GM12878 (cell line): ENCODE measurements around the gene C3AR1. TPM values are rescaled to one million over a fixed set of nuclear protein-coding genes. Genes with fewer than 3 reads are reported as not detected.

Experiments
- DPF2 ChIP-seq: fragments of 450-650 bp; IDR thresholded peaks from 2 replicates; pipeline ENCODE4 v1.6.1; 2017; ENCODE audit warnings: mild to moderate bottlenecking
- FOS ChIP-seq: IDR thresholded peaks from 3 replicates; pipeline ENCODE4 v1.6.1; 2011; ENCODE audit warnings: borderline replicate concordance; ENCODE audit not compliant: insufficient read length; ENCODE audit errors: extremely low read depth
- GABPA ChIP-seq: IDR thresholded peaks from 2 replicates; pipeline ENCODE4 v1.6.1; 2014; ENCODE audit warnings: antibody characterized with exemption, low read depth, mild to moderate bottlenecking, inconsistent platforms
- POLR2AphosphoS2 ChIP-seq: IDR thresholded peaks from 2 replicates; pipeline ENCODE4 v1.6.1; 2011; ENCODE audit warnings: low read depth, mild to moderate bottlenecking, low read length, improper control_type of control experiment, moderate library complexity
- TBL1XR1 ChIP-seq: IDR thresholded peaks from 2 replicates; pipeline ENCODE4 v1.6.1; 2012; ENCODE audit warnings: low read depth, low read length, improper control_type of control experiment
- ZBTB40 ChIP-seq: fragments of 450-650 bp; IDR thresholded peaks from 2 replicates; pipeline ENCODE4 v1.6.1; 2016; ENCODE audit warnings: mild to moderate bottlenecking, moderate library complexity, borderline replicate concordance
- polyA plus RNA-seq, 11 experiments: library from polyadenylated mRNA; depleted of rRNA in 4 of 11; unstranded in 6 of 11; stranded (reverse) in 5 of 11; fragments of >200 nt; fragmentation: Nextera tagmentation in 4 of 11; fragmentation: Illumina TruSeq in 1 of 11; extraction: Ambion mirVana in 4 of 11; extraction: Trizol in 1 of 11; gene quantifications; 1 replicate in 1 of 11; 2 replicates in 10 of 11; pipeline versions ENCODE4 v1.2.1 to v1.2.3, GENCODE V29; 2011 to 2016; ENCODE audit warnings: inconsistent platforms in 2 of 11, missing spikeins in 2 of 11, low read depth in 1 of 11
- total RNA-seq, 4 experiments: library from RNA; depleted of rRNA in 3 of 4; stranded (reverse); fragments of >200 nt in 3 of 4; fragmentation: Illumina TruSeq in 1 of 4; extraction: Trizol in 1 of 4; gene quantifications; 2 replicates each; pipeline versions ENCODE4 v1.2.1 to v1.2.3, GENCODE V29; 2013 to 2021

The C3AR1 gene
- total and polyA plus RNA-seq, 10 of the 15 experiments (the other 5 are each of a cell fraction or from before 2014, with no cell fraction given): 0.08 to 0.42 (median 0.10) TPM; not detected in 5

DNA sequence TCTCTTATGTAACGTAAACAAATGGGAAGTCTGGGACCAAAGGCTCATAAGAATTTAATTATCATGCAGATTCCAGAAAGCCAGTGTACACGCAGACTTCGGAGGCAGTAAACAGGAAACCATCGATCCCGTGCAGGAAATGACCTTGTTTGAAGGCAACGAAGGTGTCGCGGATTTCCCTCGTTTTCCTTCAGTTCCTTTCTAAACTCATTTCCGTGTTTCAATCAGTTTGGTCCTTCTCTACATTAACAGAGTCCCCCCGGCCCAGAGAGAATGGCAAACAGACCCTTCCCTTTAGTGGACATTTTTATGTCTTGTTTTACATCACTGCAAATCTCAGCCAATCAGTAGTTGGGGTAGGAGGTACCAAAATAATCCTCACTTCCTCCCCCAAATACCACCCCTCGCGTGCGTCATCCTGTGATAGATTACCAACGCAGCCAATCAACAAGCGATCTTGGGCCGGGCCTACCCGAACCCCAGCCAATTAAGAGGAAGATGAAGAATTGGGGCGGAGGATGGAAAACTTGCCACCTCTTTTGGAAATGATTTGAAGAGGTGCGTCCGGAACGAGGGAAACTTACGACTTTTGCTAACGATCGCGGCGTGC, 39.8 kb downstream of the C3AR1 start (continued):
- TF ChIP-seq ZBTB40 (peak; percentile 85; the same call in 1 of the 2 replicates), POLR2AphosphoS2 (peak; percentile 71; the same call in 1 of the 2 replicates), DPF2 (peak; percentile 75; the same call in 1 of the 2 replicates), FOS (peak; percentile 75), TBL1XR1 (no peak), GABPA (peak; percentile 84)
- TF ChIP-seq, all 136 proteins: peak for 36
